Measurements from ENCODE around the gene KIF5C.

DNA sequence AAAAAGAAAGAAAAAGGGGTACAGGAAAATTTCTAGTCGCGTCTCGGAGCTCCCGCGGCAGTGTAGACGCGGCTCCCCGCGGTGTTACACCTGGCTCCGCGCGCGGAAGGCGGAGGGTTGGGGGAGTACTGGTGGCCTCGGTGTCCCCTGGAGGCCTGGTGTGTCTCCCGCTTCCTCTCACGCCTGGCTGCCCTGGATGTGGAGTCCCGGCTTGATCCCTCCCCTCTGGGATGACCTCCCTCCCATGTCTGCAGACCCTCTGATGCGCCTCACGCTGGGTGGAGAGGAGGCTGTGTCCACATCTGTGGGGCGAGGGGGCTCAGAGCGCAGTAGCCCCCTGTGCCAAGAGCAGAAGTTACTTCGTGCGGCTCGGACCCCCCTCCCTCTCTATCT, 1.2 kb downstream of the KIF5C start:
- TF ChIP-seq POLR2AphosphoS5 (IDR thresholded peaks at IDR 0.05; ENCODE audit: borderline replicate concordance, low read depth, low read length) = no peak
- no peak for TF ChIP-seq FOXP2 (optimal IDR thresholded peaks at IDR 0.05; ENCODE audit: control extremely low read depth, extremely low read length, insufficient read depth)

Measured in SK-N-MC (cell line).